ENCODE measurements around the gene ASPM. TPM values are rescaled to one million over a fixed set of nuclear protein-coding genes. Genes with fewer than 3 reads are reported as not detected.

Gene ASPM
- total and polyA plus RNA-seq, 2 donors (not counting 1 experiment from before 2014, with no cell fraction given) = 0.13 to 0.27 TPM

- no peak overlapping the region for H3K9ac ChIP-seq (ENCODE audit: low read length)
- H3K36me3 ChIP-seq (replicated peaks in 1 of 2; ENCODE audit: control extremely low read depth in 1 of 2, control insufficient read depth in 1 of 2, extremely low read depth in 1 of 2, insufficient read depth in 2 of 2, low read length in 1 of 2) = peaks cover 20 to 47% of the 10 kb centered on the region in 2 experiments
- no peaks in the 10 kb centered on the region for H3K27me3 Mint-ChIP-seq
- intact Hi-C loops (cut with micrococcal nuclease) = loop anchor here (5.0 kb wide), 1 partner anchor 344 kb away; no protein-coding TSS in a partner anchor
- no peak overlapping the region for H3K27ac Mint-ChIP-seq
- no peak overlapping the region for H3K4me3 Mint-ChIP-seq
- no peak overlapping the region for H3K27ac ChIP-seq (ENCODE audit: low read length in 2 of 2)
- ChIA-PET CTCF (no interaction called here), POLR2A (no interaction called here)
- 40% methylated on average over 1 of the region's 5 CpGs for WGBS (ENCODE audit: insufficient coverage)
- no peaks in the 10 kb centered on the region for H3K9me3 ChIP-seq (ENCODE audit: control extremely low read depth in 1 of 3, control insufficient read depth in 2 of 3, insufficient read depth in 1 of 3, low read length in 2 of 3)
- no peaks in the 10 kb centered on the region for H3K9me3 Mint-ChIP-seq (ENCODE audit: insufficient read depth)
- peak overlapping the region; percentile 17 for H3K4me2 ChIP-seq (replicated peaks; ENCODE audit: low read depth, low read length, poor library complexity, severe bottlenecking)
- no peak for ATAC-seq (ENCODE audit: low read depth)
- H3K4me3 ChIP-seq (ENCODE audit: control extremely low read depth in 1 of 5, extremely low read depth in 1 of 5, insufficient read depth in 1 of 5, low read depth in 2 of 5, low read length in 4 of 5) = no peak overlapping the region
- peaks cover 21% of the 10 kb centered on the region for H3K4me1 Mint-ChIP-seq
- DNase-seq = no peak
- no peak overlapping the region for H2AFZ ChIP-seq (ENCODE audit: insufficient read depth, low read depth, low read length, poor library complexity, severe bottlenecking)
- H3K4me1 ChIP-seq (ENCODE audit: control insufficient read depth in 2 of 2, insufficient read depth in 2 of 2, low read length in 2 of 2) = peaks cover 9 to 11% of the 10 kb centered on the region in 2 donors
- H4K20me1 ChIP-seq (ENCODE audit: control insufficient read depth, insufficient read depth, low read length, poor library complexity, severe bottlenecking) = no peaks in the 10 kb centered on the region
- TF ChIP-seq CTCF (IDR thresholded peaks at IDR 0.05) (no peak), EZH2 (IDR thresholded peaks at IDR 0.05; ENCODE audit: borderline replicate concordance, insufficient read depth, low read depth, low read length, poor library complexity, severe bottlenecking) (no peak)
- H3K27me3 ChIP-seq (replicated peaks in 1 of 4; ENCODE audit: control extremely low read depth in 1 of 4, control insufficient read depth in 3 of 4, insufficient read depth in 4 of 4, low read length in 3 of 4) = no peaks in the 10 kb centered on the region
- peaks cover 12% of the 10 kb centered on the region for H3K79me2 ChIP-seq (ENCODE audit: control insufficient read depth, insufficient read depth, low read length)
These were observed 36.8 kb upstream of the ASPM start for GRCh38 chr1:197183195-197183748.

- H3K4me2 ChIP-seq (replicated peaks; ENCODE audit: low read depth, low read length, poor library complexity, severe bottlenecking) = no peak overlapping the region
- H3K9ac ChIP-seq (ENCODE audit: low read length) = no peak overlapping the region
- TF ChIP-seq EZH2 (IDR thresholded peaks at IDR 0.05; ENCODE audit: borderline replicate concordance, insufficient read depth, low read depth, low read length, poor library complexity, severe bottlenecking) (no peak), CTCF (IDR thresholded peaks at IDR 0.05) (no peak)
- H3K36me3 ChIP-seq (replicated peaks in 1 of 2; ENCODE audit: control extremely low read depth in 1 of 2, control insufficient read depth in 1 of 2, extremely low read depth in 1 of 2, insufficient read depth in 2 of 2, low read length in 1 of 2) = peaks cover 18 to 43% of the 10 kb centered on the region in 2 experiments
- H4K20me1 ChIP-seq (ENCODE audit: control insufficient read depth, insufficient read depth, low read length, poor library complexity, severe bottlenecking) = no peaks in the 10 kb centered on the region
- Mint-ChIP-seq H3K27ac (no peak overlapping the region), H3K4me3 (no peak overlapping the region), H3K27me3 (no peaks in the 10 kb centered on the region), H3K4me1 (peaks cover 21% of the 10 kb centered on the region), H3K9me3 (ENCODE audit: insufficient read depth) (no peaks in the 10 kb centered on the region)
- no peak overlapping the region for H3K27ac ChIP-seq (ENCODE audit: low read length in 2 of 2)
- H3K27me3 ChIP-seq (replicated peaks in 1 of 4; ENCODE audit: control extremely low read depth in 1 of 4, control insufficient read depth in 3 of 4, insufficient read depth in 4 of 4, low read length in 3 of 4) = no peaks in the 10 kb centered on the region
- DNase-seq (no peak), ATAC-seq (ENCODE audit: low read depth) (no peak)
- H3K4me1 ChIP-seq (ENCODE audit: control insufficient read depth in 2 of 2, insufficient read depth in 2 of 2, low read length in 2 of 2) = peaks cover 9 to 11% of the 10 kb centered on the region in 2 donors
- intact Hi-C loops (cut with micrococcal nuclease) = loop anchor here (5.0 kb wide), 1 partner anchor 345 kb away; no protein-coding TSS in a partner anchor
- POLR2A ChIA-PET = no interaction called here
- CTCF ChIA-PET = interaction anchor here (1.7 kb wide), 1 partner anchor 174 kb away, joined by 11 read pairs; no protein-coding TSS in a partner anchor
- WGBS (ENCODE audit: insufficient coverage) = 100% methylated on average over 1 of the region's 3 CpGs
- H2AFZ ChIP-seq (ENCODE audit: insufficient read depth, low read depth, low read length, poor library complexity, severe bottlenecking) = no peak overlapping the region
- no peak overlapping the region for H3K4me3 ChIP-seq (ENCODE audit: control extremely low read depth in 1 of 5, extremely low read depth in 1 of 5, insufficient read depth in 1 of 5, low read depth in 2 of 5, low read length in 4 of 5)
- H3K79me2 ChIP-seq (ENCODE audit: control insufficient read depth, insufficient read depth, low read length) = peaks cover 12% of the 10 kb centered on the region
- H3K9me3 ChIP-seq (ENCODE audit: control extremely low read depth in 1 of 3, control insufficient read depth in 2 of 3, insufficient read depth in 1 of 3, low read length in 2 of 3) = no peaks in the 10 kb centered on the region
These were observed 36.2 kb upstream of the ASPM start for GRCh38 chr1:197182716-197183115.

All from B cell (primary cell).